ENCODE data around the gene ZNF835.
A peak's percentile ranks its signal among the peaks of the same experiment; 100 is the strongest.
"Not testable (repeated sequence)": the region's sequence is repeated elsewhere in the genome, so short reads cannot be mapped to it uniquely, and the experiment has no call there.

ZNF835 gene

DNA sequence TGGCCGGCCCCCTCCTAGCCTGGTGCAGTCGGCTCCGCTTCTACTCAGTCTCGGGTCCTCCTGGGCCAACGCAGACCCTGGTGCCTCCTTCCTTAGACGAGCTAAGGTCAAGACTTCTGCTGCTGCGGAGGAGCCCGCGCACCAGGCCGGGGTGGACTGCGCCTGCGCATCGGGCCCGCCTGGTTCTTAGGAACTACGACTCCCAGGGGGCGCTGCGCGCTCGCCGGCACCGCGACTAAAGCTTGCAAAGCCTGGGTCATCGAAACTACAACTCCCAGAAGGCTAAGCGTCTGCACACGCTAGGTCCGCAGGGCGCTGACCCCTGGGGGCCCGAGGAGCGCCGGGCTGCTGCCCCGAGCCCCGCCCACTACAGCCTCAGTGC, at the start of gene ZNF835:
ZNF835 (minus strand) TSS at position 145 of the 382 bp plus-strand sequence. CDS start 6,559 bp downstream, outside the sequence.
- DNase-seq: peak; percentile 70

DNA sequence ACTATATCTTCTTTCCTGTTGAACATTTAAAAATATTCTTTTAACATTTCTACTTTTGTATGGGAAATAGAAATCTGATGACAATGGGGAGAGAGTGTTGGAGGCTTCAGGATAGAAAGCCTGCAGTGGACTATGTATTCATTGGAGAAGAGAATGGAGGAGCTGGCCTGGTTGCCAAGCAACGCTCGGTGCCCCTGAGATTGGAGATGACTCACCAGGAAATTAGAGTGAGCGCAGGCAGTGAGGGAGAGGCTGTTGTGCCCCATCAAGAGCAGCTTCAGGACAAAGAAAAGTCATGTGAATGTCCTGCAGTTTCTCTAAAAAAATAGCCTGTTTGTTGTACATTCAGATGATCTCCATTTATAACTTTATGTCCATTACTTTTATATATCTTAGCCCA, 48.7 kb upstream of the ZNF835 start:
- DNase-seq: no peak

DNA sequence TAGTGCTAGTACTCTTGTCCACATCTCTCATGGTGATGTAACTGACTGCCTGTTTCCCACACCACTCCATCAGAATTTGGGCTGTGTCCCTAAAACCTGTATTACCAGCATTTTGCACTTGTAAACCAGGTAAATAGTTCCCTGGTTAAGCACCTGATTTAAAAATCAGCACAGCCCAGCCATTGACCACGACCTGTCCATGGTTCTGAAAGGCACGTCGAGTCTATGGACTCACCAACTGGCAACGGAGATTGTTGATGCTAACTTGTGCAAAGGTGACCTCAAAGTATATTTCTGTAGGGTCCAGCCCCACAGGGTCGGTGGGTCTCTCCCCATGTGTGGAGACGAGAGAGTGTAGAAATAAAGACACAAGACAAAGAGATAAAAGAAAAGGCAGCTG, 46.7 kb upstream of the ZNF835 start:
- DNase-seq: no peak

DNA sequence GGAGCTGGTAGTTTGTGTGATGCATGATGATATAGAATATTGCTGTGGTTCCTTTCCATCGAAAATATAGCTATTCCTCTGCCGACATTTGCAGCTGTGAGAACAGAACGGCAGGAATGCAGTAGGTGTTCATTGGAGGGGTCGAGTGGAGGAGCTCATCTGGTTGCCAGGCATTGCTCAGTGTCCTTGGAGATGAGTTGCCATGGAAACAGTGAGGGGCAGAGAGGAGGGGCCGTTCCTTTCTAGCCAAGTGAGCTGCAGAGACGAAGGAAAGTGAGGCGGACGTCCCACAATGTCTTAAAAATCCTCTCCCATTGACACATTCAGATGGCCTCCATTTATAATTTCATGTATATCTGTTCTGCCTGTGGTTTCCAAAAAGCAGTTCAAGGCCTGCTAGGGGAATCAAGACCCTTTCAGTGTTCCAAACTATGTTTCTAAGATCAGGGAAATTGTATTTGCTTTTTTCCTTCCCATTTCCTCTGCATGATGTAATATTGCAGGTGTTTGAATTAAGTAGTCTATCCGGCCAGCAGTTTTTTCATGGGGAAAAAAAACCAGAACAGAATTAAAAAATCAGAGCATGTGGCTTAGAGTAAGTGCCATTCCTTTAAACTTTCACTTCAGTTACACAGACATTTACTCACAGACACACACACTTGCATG, 41.2 kb upstream of the ZNF835 start:
- DNase-seq: no peak

DNA sequence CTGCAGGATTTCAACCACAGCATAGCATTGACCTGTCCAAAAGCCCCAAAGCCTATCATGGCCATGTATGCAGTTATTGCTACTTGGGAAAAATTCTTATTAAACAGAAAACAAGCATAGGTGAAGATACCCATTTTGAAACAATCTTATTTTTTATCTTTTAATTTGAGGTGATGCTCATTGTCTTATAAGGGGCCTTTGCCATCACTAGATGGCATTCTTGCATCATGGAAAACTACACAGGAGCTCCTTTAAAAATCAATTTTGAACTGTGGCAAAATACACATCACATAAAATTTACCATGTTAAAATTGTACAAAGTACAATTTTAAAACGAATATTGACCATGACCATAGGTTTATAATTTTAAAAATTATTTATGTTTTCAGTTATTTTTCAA, 38.9 kb upstream of the ZNF835 start:
- DNase-seq: no peak

DNA sequence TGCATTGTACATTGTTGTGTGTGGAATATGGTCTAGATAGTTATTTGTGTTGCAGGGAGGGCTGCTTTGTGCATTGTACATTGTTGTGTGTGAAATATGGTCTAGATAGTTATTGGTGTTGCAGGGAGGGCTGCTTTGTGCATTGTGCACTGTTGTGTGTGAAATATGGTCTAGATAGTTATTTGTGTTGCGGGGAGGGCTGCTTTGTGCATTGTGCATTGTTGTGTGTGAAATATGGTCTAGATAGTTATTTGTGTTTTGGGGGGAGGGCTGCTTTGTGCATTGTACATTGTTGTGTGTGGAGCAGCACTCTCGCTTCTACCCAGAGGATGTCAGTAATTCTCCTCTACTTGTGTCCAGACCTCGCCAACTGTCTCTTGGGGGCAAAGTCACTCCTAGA, 36.3 kb upstream of the ZNF835 start:
- DNase-seq: no peak

DNA sequence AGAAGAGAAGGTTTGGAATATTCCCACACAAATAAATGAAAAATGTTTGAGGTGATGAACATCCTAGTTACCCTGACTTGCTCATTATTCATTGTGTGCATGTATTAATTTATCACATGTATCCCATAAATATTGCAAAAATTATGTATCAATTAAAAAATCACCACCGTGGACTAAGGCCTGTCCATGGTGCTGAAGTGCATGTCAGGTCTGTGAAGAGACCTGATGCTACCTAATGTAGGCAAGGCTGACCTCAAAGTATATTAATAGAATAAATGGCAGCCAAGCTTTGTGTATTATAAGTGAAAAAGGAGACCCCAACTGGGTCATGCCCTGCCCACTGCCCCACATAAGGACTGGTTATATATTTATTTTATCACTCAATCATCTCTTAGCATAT, 34.4 kb upstream of the ZNF835 start:
- no peak for DNase-seq

DNA sequence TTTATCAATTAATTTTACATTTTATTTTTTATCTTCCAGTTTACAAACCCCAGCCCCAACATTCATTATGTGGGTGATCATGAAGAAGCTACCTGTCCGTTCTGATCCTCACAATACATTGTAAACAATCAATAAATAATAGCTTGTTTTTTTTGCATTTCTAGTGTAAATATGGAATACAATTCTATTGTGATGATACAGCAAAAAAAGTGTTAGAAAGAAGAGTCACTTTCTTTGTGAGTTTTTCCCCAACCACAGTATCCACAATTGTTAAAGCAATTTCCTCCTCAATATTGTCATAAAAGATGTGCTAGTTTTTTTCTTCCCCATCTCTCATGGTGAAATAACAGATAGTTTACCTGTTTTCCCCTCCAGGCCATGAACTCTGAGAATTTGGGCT, 30.3 kb upstream of the ZNF835 start:
- DNase-seq: no peak

DNA sequence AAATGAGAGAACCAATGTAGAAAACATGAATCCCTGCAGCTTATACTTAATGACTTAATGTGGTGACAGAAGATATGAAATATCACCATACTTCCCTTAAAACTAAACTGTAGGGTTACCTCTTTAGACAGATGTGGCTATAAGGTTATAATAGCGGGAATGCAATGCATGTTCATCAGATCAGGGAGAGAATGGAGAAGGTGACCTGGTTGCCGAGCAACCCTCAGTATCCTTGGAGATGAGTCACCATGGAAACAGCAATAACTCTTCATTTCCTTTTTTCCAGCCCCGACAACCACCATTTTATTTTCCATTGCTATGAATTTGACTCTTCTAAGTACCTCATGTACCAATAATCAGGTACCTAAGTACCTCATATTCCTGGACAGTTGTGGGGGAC, 28.0 kb upstream of the ZNF835 start:
- DNase-seq: no peak

DNA sequence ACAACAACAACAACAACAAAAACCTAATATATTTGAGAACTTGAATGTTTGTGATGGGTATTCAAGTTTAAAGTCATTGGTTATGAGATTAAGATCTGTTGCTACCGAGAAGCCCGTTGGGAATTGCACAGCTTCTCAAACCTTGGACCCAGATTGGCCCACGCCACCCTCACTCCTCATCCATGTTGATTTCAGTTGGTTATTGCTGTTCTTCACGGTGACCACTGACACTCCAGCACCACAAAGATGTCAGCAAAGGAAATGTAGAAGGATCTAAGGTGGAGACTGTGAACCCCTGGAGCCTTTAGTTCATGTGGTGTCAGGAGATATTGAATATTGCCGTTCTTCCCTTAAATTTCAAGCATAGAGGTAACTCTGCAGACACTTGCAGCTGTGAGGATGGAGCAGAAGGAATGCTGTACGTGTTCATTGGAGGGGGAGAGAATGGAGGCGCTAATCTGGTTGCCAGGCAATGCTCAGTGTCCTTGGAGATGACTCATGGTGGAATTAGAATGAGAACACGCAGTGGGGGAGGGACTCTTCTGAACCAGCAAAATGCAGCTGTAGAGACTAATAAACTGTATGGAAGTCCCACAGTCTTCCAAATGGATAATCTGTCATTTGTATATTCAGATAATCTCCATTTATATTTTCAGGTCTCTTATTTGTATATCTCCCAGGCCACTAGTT, 20.8 kb upstream of the ZNF835 start:
- DNase-seq: no peak

DNA sequence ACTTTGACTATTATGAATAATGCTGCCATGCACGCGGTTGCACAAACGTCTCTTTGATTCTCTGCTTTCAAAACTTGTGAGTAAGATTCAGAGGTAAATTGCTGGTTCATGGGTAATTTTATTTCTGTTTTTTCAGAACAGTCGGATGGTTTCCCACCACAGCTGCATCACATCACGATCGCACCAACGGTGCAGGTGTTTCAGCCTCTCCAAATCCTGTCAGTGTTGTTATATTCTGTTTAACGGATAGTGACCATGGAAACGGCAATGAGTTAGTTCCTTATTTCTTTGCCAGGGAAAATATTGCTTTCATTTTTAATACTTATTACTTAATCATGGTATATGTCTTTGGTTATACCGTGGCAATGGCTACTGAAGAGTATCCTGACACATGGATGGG, 19.1 kb upstream of the ZNF835 start:
- DNase-seq: no peak

DNA sequence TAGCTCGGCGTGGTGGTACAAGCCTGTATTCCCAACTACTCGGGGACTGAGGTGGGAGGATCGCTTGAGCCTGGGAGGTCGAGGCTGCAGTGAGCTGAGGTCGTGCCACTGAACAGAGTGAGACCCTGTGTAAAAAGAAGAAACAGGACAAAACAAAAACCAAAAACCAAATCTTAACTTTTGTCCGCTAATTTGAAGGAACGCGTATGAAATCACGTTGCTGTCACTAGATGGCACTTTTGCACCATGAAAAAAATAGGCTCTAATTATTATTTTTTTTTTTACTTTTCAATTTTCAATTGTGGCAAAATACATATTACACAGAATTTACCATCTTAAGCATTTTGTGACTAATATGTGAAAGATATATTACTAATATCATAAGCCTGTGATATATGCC, 17.6 kb upstream of the ZNF835 start:
- DNase-seq: no peak

DNA sequence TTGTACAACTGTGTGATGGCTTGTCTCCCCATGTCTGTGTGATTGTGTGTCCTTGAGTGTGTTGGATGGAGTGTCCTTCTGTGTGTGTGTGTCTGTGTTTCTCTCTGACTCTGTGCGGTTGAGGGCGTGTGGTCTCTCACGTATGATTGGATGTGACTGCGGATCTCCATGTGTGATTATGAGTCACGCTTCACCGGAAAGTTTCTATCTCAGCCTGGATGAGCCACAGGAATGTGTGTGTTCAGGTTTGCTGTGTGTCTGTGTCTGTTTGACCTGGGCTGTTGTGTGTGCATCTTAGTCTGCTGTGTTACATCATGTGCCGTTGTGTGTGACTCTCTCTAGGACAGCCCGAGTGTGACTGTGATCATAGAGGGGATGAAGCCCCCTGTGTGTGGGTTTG, 15.5 kb upstream of the ZNF835 start:
- DNase-seq: no peak

DNA sequence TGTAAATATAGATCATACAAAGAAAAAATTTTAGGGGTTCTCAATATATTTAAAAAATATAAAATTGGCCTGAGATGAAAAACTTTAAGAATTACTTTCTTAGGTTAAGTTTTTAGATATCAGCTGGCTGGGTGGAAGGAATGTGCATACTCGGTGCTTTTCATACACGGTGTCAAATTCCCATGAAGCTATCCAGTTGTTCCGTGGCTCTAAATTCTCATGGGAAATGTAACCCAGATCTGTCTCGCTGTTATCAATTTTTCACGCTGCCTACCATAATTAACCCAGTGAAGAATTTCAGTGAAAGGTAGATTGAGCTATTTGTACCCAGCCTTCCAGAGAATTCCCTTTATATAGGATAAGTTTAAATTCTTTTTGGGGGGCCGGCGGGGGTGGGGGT, 11.6 kb upstream of the ZNF835 start:
- no peak for DNase-seq

DNA sequence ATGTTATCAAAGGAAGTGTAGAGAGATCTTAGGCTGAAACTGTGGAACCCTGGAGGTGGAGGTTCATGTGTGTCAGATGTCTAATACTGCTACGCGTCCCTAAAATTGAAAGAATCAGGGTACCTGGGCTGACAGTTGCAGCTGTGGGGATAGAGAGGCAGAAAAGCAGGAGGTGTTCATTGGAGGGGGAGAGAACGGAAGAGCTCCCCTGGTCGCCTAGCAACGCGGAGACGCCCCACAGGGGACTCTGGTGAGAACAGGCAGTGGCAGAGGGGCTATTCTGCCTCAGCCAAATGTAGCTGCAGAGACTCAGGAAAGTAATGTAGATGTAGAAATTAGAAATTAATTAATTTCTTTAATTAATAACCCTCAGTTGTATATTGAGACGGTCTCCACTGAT, 10.1 kb upstream of the ZNF835 start:
- no peak for DNase-seq

DNA sequence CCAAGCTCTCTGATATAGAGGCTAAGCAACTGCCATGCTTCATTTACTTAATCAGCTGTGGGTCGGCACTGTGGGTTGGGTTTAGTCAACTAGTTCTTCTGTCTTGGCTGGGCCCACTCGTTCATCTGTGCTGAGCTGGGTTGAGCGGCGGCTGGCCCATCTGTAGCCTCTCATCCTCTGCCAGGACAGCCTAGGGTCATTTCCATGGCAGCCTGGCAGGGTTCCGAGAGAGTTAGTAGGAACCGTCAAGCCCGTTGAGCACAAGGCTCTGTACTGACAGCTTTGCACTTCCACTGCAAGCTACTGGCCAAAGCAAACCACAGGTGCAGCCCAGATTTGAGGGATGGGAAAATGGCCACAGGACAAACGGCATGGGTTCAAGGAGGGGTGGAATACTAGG, 6.6 kb upstream of the ZNF835 start:
- no peak for DNase-seq

DNA sequence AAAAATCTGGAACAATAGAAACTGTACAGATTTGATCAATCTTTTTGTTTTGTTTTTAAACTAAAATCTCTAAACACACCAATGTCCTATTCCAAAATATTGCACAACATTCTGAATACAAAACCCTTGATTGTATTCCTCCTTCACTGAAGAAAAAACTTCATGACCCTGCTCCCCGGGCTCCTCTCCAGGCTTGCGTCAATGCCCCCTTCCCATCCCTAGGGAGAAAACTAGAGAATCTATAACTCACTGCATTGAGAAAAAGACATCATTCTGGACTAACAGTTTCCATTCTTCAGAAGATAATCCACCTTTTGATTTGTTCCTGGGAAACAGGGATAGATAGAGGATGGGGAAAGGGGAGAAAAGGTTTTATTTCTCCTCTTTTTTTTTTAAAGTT, 1.1 kb upstream of the ZNF835 start:
- DNase-seq: not testable (repeated sequence)

DNA sequence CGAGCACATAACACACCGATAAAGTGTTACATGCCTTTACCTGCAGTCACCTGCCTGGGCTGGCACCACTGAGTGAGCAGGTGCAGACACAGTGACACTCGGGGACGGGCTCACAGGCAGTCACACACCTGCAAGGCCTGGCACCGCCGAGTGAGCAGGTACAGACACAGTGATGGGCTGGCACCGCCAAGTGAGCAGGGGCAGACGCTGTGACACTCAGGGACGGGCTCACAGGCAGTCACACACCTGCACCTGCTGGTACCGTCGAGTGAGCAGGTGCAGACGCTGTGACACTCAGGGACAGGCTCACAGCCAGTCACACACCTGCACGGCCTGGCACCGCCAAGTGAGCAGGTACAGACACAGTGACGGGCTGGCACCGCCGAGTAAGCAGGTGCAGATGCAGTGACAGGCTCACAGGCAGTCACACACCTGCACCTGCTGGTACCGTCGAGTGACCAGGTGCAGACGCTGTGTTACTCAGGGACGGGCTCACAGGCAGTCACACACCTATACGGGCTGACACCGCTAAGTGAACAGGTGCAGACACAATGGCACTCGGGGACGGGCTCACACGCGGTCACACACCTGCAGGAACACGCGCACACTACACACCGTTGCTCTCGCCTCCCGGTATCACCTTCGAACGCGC, 470 bp downstream of the ZNF835 start:
- no peak for DNase-seq

DNA sequence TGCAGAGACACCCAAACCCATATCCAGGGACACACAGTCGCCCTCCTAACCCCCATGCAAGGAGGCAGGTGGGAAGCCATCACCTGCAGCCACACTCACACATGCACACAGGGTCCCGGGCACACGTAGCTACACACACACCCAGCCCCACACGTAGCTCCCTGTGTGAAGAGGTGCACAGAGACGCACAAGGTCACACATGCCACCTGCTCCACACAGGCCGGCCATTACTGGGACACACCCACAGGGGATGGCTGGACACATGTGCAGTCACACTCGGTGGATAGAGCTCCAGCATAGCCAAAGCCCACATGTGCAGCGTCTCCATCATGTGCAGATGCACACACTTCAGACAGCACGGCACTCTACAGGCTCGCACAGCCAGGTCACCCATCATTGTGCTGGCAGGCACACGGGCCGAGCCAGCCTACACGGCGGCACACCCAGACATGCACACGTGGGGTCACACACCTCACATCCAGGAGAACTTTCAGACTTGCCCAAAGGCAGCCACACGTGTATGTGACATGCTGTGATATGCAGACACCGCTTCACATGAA, 1.1 kb downstream of the ZNF835 start:
- DNase-seq: no peak

DNA sequence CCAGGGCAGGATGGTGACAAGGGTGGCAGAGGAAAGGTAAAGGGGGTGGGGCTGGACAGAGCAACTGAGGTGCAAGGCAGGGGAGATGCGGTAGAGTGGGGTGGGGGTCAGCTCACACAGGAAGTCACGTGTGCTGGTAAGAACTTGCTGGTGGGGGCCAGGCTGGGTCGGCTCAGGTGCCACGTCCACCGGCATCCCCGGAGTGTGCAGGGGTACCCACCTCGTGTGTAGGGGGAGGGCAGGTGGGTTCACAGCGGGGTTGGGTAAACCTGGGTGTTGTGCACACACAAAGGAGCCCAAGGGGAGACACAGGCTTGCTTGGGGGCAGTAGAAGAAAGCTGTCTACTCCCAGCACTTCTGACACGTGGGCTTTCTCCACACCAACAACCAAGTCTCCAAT, 2.9 kb downstream of the ZNF835 start:
- no peak for DNase-seq

DNA sequence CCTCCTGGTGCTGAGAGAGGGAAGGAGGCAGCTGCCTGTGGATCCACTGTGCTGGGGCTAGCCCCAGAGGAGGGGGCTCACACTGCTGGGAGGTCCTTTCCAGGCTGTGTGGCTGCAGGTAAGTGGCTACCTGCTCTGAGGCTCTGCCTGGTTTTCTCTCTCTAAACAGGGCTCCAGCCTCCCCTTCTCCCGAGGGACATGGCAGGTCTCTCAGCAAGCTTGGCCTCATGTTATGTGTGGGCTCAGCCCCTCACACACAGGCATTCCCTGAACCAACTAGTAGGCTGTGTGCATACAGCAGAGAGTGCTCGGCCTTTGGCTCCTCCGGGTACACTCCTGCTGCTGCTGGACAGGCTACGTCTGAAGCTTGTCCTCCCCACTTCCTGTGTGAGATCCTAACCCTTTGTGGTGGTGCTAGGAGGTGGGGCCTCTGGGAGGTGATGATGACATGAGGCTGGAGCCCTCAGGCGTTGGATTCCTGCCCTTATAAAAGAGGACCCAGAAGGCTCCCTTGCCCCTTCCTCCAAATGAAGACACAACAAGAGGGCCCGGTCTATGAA, 4.2 kb downstream of the ZNF835 start:
- no peak for DNase-seq

DNA sequence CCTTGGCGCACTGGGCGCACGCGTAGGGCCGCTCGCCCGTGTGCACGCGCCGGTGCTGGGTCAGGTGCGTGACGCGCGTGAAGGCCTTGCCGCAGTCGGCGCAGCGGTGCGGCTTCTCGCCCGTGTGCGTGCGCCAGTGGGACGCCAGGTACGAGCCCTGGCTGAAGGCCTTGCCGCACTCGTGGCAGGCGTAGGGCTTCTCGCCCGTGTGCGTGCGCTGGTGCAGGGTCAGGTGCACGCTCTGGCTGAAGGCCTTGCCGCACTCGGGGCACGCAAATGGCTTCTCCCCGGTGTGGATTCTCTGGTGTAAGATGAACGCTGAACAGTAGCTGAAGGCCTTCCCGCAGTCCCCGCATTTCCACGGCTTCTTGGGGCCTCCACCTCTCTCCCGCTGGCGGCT, 7.0 kb downstream of the ZNF835 start:
- no peak for DNase-seq

DNA sequence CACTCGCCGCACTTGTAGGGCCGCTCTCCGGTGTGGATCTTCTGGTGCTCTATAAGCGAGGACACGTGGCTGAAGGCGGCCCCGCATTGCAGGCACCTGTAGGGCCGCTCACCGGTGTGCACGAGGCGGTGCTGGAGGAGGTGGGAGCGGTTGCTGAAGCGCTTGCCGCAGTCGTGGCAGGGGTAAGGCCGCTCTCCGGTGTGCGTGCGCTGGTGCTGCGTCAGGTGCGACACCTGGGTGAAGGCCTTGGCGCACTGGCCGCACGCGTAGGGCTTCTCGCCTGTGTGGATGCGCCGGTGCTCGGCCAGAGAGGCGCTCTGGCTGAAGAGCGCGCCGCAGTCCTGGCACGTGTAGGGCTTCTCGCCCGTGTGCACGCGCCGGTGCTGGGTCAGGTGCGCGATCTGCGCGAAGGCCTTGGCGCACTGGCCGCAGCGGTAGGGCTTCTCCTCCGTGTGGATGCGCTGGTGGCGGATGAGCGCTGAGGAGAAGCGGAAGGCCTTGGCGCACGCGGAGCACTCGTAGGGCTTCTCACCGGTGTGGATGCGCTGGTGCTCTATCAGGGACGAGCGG, 7.5 kb downstream of the ZNF835 start:
- DNase-seq: no peak

DNA sequence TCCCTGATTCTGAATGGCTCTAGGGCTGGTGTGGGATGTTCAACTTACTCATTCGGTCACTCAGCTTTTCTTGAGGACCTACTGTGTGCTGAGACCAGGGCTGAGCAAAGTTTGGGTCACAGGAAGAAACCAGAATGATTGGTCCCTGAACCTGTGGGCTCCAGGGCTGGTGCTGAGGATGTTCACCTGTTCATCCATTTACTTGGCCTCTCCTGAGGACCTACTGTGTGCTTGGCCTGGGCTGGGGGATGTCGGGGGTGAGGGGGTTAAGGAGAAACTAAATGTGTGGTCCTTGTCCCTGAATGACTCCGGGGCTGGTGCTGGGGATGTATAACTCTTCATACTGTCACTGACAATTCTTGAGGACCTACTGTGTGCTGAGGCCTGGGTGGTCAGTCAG, 10.3 kb downstream of the ZNF835 start:
- no peak for DNase-seq
